IPS DF 4.7 (cell line): Measurements from ENCODE around the gene ALDH3B1.
"Not testable (repeated sequence)": the region's sequence is repeated elsewhere in the genome, so short reads cannot be mapped to it uniquely, and the experiment has no call there.

Experiments used
- DNase-seq: peaks from one replicate; pipeline ENCODE4 v3.0.0-alpha.2; 2013; ENCODE audit warnings: low spot score; ENCODE audit errors: extremely low read depth

Gene ALDH3B1, protein sequence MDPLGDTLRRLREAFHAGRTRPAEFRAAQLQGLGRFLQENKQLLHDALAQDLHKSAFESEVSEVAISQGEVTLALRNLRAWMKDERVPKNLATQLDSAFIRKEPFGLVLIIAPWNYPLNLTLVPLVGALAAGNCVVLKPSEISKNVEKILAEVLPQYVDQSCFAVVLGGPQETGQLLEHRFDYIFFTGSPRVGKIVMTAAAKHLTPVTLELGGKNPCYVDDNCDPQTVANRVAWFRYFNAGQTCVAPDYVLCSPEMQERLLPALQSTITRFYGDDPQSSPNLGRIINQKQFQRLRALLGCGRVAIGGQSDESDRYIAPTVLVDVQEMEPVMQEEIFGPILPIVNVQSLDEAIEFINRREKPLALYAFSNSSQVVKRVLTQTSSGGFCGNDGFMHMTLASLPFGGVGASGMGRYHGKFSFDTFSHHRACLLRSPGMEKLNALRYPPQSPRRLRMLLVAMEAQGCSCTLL

GRCh38 chr11:68010090-68011041 lies at the start of gene ALDH3B1:
Gene ALDH3B1 (plus strand): TSS chr11:68010327. CDS start chr11:68015298, 4,971 bp downstream.
- no peak for DNase-seq

- not testable (repeated sequence) for DNase-seq
Observed at GRCh38 chr11:67963217-67963616, 46.9 kb upstream of the ALDH3B1 start.

- not testable (repeated sequence) for DNase-seq
Observed at GRCh38 chr11:67963879-67964278, 46.2 kb upstream of the ALDH3B1 start.

GRCh38 chr11:67964746-67965145 lies 45.4 kb upstream of the ALDH3B1 start:
- not testable (repeated sequence) for DNase-seq

- not testable (repeated sequence) for DNase-seq
Observed at GRCh38 chr11:67965830-67966348, 44.2 kb upstream of the ALDH3B1 start.

- DNase-seq: not testable (repeated sequence)
Observed at GRCh38 chr11:67974746-67975145, 35.4 kb upstream of the ALDH3B1 start.

DNA sequence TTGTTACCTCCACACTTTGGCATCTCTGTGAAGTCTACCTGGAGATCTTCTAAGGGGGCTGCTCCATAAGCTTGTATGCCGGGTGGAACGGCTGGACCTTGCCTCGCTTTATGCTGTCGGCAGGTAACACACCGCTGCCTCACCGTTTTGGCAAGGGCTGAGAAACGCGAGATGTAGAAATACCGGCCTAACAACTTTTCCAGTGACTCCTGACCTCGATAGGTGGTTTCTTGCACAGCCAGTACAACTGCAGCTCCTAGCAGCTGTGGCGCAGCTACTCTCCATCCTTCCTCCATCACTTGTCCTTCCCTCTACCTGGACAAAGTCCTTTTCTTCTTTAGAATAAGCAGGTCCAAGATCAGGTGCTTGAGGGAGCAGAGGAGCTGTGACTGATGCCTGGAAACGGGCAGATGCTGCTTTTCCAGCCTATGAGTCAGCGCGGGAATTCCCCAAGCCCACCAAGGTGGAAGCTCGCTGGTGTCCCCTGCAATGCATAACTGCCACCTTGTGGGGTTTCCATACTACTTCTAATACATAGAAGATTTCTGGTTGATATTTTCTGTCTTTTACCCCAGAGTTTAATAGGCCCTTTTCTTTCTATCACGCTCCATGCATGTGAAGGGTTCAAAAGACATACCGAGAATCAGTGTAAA lies 31.2 kb upstream of the ALDH3B1 start:
- DNase-seq: not testable (repeated sequence)

DNA sequence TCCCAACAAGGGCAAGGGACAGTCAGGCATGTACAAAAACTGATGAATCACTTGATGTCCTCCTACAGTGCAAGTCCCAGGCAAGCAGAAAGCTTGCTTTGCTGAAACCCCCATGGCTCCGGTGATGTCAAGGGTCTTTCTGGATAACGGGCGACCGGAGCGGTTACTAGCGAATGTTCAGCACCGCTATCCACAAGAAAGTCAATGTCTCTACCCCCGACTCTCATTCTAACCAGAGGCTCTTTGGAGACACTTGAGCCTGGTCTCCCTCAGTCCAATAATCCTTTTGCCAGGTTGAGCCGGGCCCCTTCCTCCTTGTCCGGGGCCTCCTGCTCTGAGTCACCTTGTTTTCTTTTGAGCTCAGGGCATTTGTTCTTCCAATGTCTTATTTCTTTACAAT lies 28.9 kb upstream of the ALDH3B1 start:
- DNase-seq: not testable (repeated sequence)

GRCh38 chr11:67982255-67982857 lies 27.8 kb upstream of the ALDH3B1 start:
- DNase-seq: not testable (repeated sequence)

DNA sequence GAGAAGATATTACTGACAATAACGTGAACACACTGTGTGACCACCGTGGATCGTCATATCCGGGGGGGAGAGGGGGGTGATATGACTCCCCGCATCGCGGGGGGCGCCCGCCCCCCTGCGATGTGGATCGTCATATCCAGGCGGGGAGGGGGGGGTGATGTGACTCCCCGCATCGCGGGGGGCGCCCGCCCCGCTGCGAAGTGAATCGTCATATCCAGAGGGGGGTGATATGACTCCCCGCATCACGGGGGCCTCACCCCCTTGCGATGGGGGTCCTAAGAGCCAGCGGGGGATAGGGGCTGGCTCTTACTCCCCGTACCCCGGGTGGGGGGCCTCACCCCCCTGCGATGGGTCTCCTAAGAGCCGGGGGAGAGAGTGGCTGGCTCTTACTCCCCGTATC lies 26.2 kb upstream of the ALDH3B1 start:
- DNase-seq: no peak

GRCh38 chr11:67985302-67985701 lies 24.8 kb upstream of the ALDH3B1 start:
- not testable (repeated sequence) for DNase-seq

GRCh38 chr11:67990546-67991346 lies 19.4 kb upstream of the ALDH3B1 start:
- DNase-seq: not testable (repeated sequence)

DNA sequence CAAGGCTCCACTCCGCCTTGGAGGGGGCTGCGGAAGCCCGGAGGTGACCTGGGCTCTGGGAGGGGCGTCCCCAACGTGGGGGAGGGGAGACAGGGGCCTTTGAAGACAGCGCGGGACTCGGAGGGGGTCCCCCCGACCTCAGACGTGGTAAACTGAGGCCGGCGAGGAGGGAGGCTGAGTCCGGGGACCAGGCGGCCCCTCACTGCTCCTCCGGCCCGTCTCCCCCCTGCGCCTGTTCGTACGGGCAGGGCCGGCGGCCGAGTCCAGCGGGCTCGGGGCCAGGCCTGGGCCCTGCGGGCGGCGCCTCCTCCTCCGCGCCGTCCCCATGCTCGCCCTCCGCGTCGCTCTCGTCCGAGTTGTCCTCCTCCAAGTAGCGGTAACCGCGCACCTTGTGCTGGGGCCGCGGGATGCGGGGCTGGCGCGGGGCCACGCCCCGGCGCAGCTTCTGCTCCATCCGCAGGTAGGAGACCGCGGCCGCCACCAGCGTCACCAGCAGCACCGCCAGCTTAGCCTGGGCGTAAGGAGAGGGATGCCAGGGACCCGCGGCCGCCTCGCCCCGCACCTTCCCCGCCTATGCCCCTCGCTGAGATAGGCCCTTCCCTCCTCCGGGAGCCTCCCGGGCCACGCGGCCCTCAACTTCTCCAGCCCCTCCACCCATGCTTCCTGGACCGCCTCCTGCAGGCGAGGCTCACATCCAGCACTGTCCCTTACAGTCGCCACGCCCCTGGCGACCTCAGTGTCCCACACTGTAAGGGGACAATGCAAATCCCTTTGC lies 18.6 kb upstream of the ALDH3B1 start:
- DNase-seq: not testable (repeated sequence)

DNA sequence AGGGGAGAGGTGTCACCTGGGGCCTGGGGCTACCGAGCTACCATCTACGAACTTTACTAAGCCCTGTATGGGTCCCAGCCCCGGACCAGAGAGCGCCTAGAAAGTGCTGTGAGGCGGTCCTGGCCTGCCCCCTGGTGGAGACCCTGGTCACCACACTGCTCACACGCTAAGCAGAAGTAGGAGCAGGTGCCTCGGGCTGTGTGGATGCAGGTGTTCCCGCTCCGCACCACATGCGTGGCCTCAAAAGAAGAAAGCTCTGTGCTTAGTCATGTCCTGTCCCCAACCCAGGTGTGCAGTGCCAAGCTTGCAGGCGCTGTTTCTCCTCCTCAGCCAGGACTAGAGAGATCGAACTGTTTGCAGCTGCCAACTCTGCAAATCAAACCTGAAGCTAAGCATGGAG lies 16.3 kb upstream of the ALDH3B1 start:
- DNase-seq: not testable (repeated sequence)

GRCh38 chr11:67994387-67994786 lies 15.7 kb upstream of the ALDH3B1 start:
- DNase-seq: not testable (repeated sequence)

DNA sequence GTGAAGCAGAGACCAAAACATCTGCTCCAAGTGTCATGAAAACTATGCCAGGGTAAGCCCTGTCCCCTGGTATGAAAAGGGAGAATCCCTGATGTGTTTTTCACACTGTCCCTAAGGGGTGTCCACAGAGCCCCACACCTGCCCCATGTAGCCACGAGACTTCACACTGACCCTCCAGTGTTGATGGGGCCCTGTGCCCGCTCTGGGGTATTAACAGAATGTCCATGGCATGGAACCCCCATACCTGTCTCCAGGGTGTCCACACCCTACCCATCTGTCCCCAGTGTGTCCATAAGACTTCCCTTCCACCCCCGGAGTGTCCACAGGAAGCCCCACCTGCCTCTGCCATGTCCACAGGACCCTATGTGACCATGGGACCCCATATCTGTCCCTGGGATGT lies 15.0 kb upstream of the ALDH3B1 start:
- DNase-seq: not testable (repeated sequence)

- DNase-seq: not testable (repeated sequence)
Observed at GRCh38 chr11:67995579-67995978, 14.5 kb upstream of the ALDH3B1 start.

DNA sequence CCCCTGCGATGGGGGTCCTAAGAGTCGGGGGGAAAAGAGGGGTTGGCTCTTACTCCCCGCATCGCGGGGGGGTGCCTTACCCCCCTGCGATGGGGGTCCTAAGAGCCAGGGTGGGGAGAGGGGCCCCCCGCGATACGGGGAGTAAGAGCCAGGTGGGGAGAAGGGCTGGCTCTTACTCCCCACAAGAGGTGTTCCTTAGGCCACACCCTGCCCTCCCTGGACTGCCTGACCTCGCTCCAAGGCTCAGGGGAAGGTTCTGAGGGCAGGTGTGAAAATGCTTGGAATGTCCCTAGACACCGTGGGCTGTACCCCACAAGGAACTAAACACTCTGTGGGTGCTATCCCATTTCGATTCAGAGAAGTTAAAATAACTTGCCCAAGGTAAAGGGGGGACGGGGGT lies 14.1 kb upstream of the ALDH3B1 start:
- no peak for DNase-seq
